ENCODE measurements around the gene SUPT3H.
"Not testable (repeated sequence)": the region's sequence is repeated elsewhere in the genome, so short reads cannot be mapped to it uniquely, and the experiment has no call there.

The SUPT3H gene

GRCh38 chr6:45044510-45045252 lies 333.1 kb downstream of the SUPT3H start:
- no peak for DNase-seq (ENCODE audit: low read depth)
- H3K4me3 ChIP-seq (ENCODE audit: low read depth, low read length) = no peak overlapping the region

GRCh38 chr6:45044086-45044485 lies 333.6 kb downstream of the SUPT3H start:
- no peak for DNase-seq (ENCODE audit: low read depth)

GRCh38 chr6:45042673-45043072 lies 335.1 kb downstream of the SUPT3H start:
- H3K4me3 ChIP-seq (ENCODE audit: low read depth, low read length); DNase-seq (ENCODE audit: low read depth): not testable (repeated sequence)

More at GRCh38 chr6:45044086-45044485, 333.6 kb downstream of the SUPT3H start:
- no peak overlapping the region for H3K4me3 ChIP-seq (ENCODE audit: low read depth, low read length)

- no peak for DNase-seq (ENCODE audit: low read depth)
- no peak overlapping the region for H3K4me3 ChIP-seq (ENCODE audit: low read depth, low read length)
Measured at GRCh38 chr6:45038226-45038625, 339.5 kb downstream of the SUPT3H start.

GRCh38 chr6:45036103-45036502 lies 341.6 kb downstream of the SUPT3H start:
- DNase-seq (ENCODE audit: low read depth) = no peak

GRCh38 chr6:45032426-45032825 lies 345.3 kb downstream of the SUPT3H start:
- H3K4me3 ChIP-seq (ENCODE audit: low read depth, low read length) = no peak overlapping the region
- no peak for DNase-seq (ENCODE audit: low read depth)

More at GRCh38 chr6:45036103-45036502, 341.6 kb downstream of the SUPT3H start:
- H3K4me3 ChIP-seq (ENCODE audit: low read depth, low read length) = no peak overlapping the region

- DNase-seq (ENCODE audit: low read depth) = no peak
Measured at GRCh38 chr6:45031601-45032000, 346.1 kb downstream of the SUPT3H start.

GRCh38 chr6:45027126-45027525 lies 350.6 kb downstream of the SUPT3H start:
- no peak overlapping the region for H3K4me3 ChIP-seq (ENCODE audit: low read depth, low read length)
- DNase-seq (ENCODE audit: low read depth) = no peak

More at GRCh38 chr6:45031601-45032000, 346.1 kb downstream of the SUPT3H start:
- no peak overlapping the region for H3K4me3 ChIP-seq (ENCODE audit: low read depth, low read length)

- no peak overlapping the region for H3K4me3 ChIP-seq (ENCODE audit: low read depth, low read length)
- peak; percentile 3 for DNase-seq (ENCODE audit: low read depth)
Measured at GRCh38 chr6:45026003-45026516, 351.7 kb downstream of the SUPT3H start.

GRCh38 chr6:45024610-45025009 lies 353.1 kb downstream of the SUPT3H start:
- DNase-seq (ENCODE audit: low read depth) = no peak

GRCh38 chr6:45021676-45022075 lies 356.1 kb downstream of the SUPT3H start:
- H3K4me3 ChIP-seq (ENCODE audit: low read depth, low read length) = no peak overlapping the region
- DNase-seq (ENCODE audit: low read depth) = no peak

More at GRCh38 chr6:45024610-45025009, 353.1 kb downstream of the SUPT3H start:
- no peak overlapping the region for H3K4me3 ChIP-seq (ENCODE audit: low read depth, low read length)

GRCh38 chr6:45012687-45013086 lies 365.0 kb downstream of the SUPT3H start:
- H3K4me3 ChIP-seq (ENCODE audit: low read depth, low read length) = no peak overlapping the region
- no peak for DNase-seq (ENCODE audit: low read depth)

- DNase-seq (ENCODE audit: low read depth) = no peak
- H3K4me3 ChIP-seq (ENCODE audit: low read depth, low read length) = no peak overlapping the region
Measured at GRCh38 chr6:45009576-45009975, 368.2 kb downstream of the SUPT3H start.

- no peak for DNase-seq (ENCODE audit: low read depth)
- no peak overlapping the region for H3K4me3 ChIP-seq (ENCODE audit: low read depth, low read length)
Measured at GRCh38 chr6:45006893-45007292, 370.8 kb downstream of the SUPT3H start.

- H3K4me3 ChIP-seq (ENCODE audit: low read depth, low read length) = no peak overlapping the region
- no peak for DNase-seq (ENCODE audit: low read depth)
Measured at GRCh38 chr6:45003961-45004360, 373.8 kb downstream of the SUPT3H start.

GRCh38 chr6:45003387-45003786 lies 374.3 kb downstream of the SUPT3H start:
- H3K4me3 ChIP-seq (ENCODE audit: low read depth, low read length) = no peak overlapping the region
- DNase-seq (ENCODE audit: low read depth) = no peak

GRCh38 chr6:45002390-45003105 lies 375.2 kb downstream of the SUPT3H start:
- DNase-seq (ENCODE audit: low read depth) = no peak

GRCh38 chr6:45001663-45002062 lies 376.1 kb downstream of the SUPT3H start:
- no peak overlapping the region for H3K4me3 ChIP-seq (ENCODE audit: low read depth, low read length)
- no peak for DNase-seq (ENCODE audit: low read depth)

More at GRCh38 chr6:45002390-45003105, 375.2 kb downstream of the SUPT3H start:
- no peak overlapping the region for H3K4me3 ChIP-seq (ENCODE audit: low read depth, low read length)

- no peak for DNase-seq (ENCODE audit: low read depth)
- no peak overlapping the region for H3K4me3 ChIP-seq (ENCODE audit: low read depth, low read length)
Measured at GRCh38 chr6:45000833-45001232, 376.9 kb downstream of the SUPT3H start.

- no peak overlapping the region for H3K4me3 ChIP-seq (ENCODE audit: low read depth, low read length)
- DNase-seq (ENCODE audit: low read depth) = no peak
Measured at GRCh38 chr6:44999066-44999465, 378.7 kb downstream of the SUPT3H start.
